GOT3 (cell line): ENCODE measurements around the gene NPBWR2.

Experiments used
- DNase-seq: peaks from one replicate; lab custom pipeline; 2025; ENCODE audit warnings: mixed read lengths; lab: John Stamatoyannopoulos, UW

NPBWR2 gene, protein sequence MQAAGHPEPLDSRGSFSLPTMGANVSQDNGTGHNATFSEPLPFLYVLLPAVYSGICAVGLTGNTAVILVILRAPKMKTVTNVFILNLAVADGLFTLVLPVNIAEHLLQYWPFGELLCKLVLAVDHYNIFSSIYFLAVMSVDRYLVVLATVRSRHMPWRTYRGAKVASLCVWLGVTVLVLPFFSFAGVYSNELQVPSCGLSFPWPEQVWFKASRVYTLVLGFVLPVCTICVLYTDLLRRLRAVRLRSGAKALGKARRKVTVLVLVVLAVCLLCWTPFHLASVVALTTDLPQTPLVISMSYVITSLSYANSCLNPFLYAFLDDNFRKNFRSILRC

GRCh38 chr20:64106981-64107735, at the start of gene NPBWR2:
NPBWR2 (minus strand) TSS chr20:64107565; CDS start chr20:64106831, 734 bp downstream.
- DNase-seq: no peak

DNA sequence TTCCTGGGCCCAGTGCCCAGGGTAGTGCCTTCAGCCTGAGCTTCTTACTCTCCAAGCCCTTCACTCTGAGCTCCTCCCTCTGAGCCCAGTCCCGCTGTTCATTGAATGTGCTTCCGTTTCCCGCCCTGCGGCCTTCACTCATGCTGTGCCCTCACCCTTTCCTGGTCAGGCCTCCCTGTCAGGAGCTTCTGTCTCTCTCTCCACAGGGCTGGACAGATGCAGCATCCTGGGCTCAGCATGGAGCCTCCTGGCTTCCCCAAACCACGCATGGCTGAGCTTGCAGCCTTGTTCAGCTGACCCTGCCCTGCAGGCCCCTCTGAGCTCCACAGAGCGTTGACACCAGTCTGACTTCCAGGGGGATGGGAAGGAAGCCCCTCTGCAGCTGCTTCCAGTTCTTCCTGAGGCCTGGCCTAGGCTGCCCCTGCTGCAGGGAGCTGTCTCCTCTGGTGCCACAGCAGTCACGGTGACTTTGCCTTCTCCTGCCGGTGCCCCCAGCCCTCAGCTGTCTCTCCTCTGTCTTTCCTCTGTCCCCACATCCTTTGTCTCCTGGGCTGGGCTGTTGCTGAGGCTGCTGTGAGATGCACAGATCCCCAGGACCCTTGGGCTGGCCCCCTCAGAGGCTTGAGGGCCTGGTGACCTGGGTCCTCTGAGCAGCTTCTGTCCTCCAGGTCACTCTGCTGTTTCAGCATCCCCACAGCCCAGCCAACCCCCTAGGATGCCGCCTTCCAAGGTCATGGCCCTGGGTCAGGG, 48.9 kb upstream of the NPBWR2 start:
- DNase-seq: no peak

GRCh38 chr20:64155258-64156135, 48.1 kb upstream of the NPBWR2 start:
- no peak for DNase-seq

GRCh38 chr20:64154590-64155257, 47.4 kb upstream of the NPBWR2 start:
- DNase-seq: no peak

- no peak for DNase-seq
Measured at GRCh38 chr20:64153861-64154589, 46.7 kb upstream of the NPBWR2 start.

GRCh38 chr20:64153410-64153809, 46.0 kb upstream of the NPBWR2 start:
- DNase-seq: no peak

GRCh38 chr20:64152906-64153305, 45.5 kb upstream of the NPBWR2 start:
- DNase-seq: no peak

GRCh38 chr20:64151633-64152530, 44.5 kb upstream of the NPBWR2 start:
- DNase-seq: no peak

DNA sequence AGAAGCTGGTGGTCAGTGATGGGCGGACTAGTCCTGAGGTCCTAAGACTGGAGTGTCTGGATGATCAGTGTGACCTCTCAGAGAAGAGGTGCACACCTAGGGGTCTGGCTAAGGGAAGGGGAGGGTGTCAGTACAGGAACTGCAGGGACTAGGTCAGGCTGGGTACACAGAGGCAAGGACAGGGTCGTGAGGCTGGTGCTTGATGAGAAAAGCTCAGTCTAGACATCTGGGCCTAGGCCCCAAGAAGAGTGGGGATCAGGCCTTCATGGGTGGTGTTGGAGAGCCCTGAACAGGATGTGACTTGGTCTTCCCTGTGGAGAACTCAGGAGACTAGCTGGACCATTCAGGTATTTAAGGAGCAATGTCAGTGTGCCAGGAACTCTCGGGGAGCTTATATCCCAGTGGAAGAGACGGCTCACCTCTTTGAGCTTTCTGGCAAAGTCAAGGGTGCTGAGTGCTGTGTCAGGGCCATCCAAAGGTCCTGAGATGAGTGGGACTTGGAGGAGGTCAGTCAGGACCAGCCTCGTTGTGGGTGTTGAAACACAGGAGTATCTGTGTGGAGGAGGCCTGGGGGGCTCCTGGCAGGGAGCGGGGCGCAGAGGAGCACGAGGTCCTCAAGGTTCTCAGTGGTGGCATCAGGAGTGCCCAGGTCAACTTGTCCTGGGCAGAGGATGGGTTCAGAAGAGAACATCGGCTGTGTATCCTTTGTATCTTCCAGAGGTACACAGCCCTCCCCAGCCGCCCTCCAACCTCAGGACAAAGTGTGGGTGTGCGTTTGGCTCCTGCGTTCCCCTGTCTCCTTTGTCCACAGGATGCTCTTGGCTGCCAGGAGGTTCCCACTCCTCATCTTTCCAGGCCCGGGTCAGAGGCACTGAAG, 43.6 kb upstream of the NPBWR2 start:
- DNase-seq: no peak

DNA sequence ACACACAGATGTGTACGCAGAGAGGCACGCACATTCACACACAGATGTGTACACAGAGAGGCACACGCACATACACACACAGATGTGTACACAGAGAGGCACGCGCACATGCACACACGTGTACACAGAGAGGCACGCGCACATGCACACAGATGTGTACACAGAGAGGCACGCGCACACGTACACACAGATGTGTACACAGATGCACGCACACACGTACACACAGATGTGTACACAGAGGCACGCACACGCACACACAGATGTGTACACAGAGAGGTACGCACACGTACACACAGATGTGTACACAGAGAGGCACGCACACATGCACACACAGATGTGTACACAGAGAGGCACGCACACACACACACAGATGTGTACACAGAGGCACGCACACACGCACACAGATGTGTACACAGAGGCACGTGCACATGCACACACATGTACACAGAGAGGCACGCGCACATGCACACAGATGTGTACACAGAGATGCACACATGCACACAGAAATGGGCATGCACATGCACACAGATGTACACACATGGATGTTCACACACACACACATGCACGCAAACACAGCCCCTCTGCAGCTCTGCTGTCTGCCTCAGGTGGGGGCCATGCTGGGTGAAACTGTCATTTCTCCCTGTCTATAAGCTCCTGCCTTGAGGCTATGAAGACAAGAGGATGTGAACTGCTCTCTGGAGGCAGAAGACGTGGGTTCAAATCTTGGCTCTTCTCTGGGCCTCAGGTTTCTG, 42.6 kb upstream of the NPBWR2 start:
- DNase-seq: no peak

- DNase-seq: no peak
Measured at GRCh38 chr20:64149141-64149540, 41.8 kb upstream of the NPBWR2 start.

DNA sequence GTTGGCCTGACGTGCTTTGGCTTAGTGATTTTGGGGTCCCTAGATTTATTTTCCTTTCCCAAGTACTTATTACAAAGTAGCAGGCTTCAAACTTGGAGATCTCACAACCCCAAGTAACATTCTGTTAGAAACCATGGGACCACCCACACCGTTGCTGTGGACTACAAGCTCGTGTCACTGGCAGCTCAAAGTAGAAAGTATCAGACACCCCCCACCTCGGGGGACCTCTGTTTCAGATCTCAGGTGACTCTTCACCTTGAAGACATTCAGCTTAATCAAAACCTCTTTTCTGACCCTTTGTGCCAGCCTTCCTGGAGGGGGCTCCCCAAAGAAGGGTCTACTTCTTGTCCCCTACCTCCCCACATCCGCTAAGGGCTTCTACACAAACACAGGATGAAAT, 41.2 kb upstream of the NPBWR2 start:
- no peak for DNase-seq

- no peak for DNase-seq
Measured at GRCh38 chr20:64146936-64147477, 39.6 kb upstream of the NPBWR2 start.

GRCh38 chr20:64146301-64146935, 39.1 kb upstream of the NPBWR2 start:
- DNase-seq: no peak

GRCh38 chr20:64145458-64146300, 38.3 kb upstream of the NPBWR2 start:
- no peak for DNase-seq
